AG04449 (cell line): ENCODE results near the gene ABL2.

Source experiments
- CTCF ChIA-PET: fragments of 350-600 bp; formaldehyde crosslinking; extraction: SDS; loops from one replicate; lab custom pipeline; 2021; ENCODE audit warnings: antibody characterized with exemption; lab: Yijun Ruan, JAX
- POLR2A ChIA-PET: fragments of 400-600, 350-600 bp; formaldehyde crosslinking; extraction: SDS; loops from one replicate; lab custom pipeline; 2020; ENCODE audit warnings: antibody characterized with exemption, inconsistent platforms; lab: Yijun Ruan, JAX
- DNase-seq: peaks from one replicate; pipeline ENCODE4 v3.0.0-alpha.2; 2010; ENCODE audit warnings: low read depth, low spot score
- H3K4me3 ChIP-seq: 2 replicates; pipeline ENCODE4 v1.5.1; 2011; ENCODE audit warnings: low read depth, mild to moderate bottlenecking, control low read depth, low read length
- CTCF ChIP-seq: IDR thresholded peaks from one replicate; pipeline ENCODE4 v1.5.1; 2011; ENCODE audit warnings: mild to moderate bottlenecking, moderate library complexity, low read length, control low read depth, inconsistent platforms; ENCODE audit not compliant: insufficient read depth; ENCODE audit errors: missing control alignments

Gene ABL2

GRCh38 chr1:179105393-179105792 lies 124.1 kb downstream of the ABL2 start:
- ChIA-PET POLR2A (no interaction called here), CTCF (interaction anchor here (0.7 to 5.3 kb wide), 9 partner anchors 8 to 565 kb away, joined by 3 to 32 read pairs (median 4); no protein-coding TSS in a partner anchor)
- peak; percentile 32 for TF ChIP-seq CTCF
- H3K4me3 ChIP-seq = no peak overlapping the region
- DNase-seq = no peak

- CTCF ChIA-PET = interaction anchor here (0.8 to 5.3 kb wide), 6 partner anchors 12 to 564 kb away, joined by 3 to 32 read pairs (median 5); no protein-coding TSS in a partner anchor
- no peak for TF ChIP-seq CTCF
- POLR2A ChIA-PET = no interaction called here
- no peak overlapping the region for H3K4me3 ChIP-seq
- no peak for DNase-seq
Observed at GRCh38 chr1:179104611-179105250, 124.7 kb downstream of the ABL2 start.

GRCh38 chr1:179103999-179104398 lies 125.5 kb downstream of the ABL2 start:
- POLR2A ChIA-PET = no interaction called here
- no peak for TF ChIP-seq CTCF
- CTCF ChIA-PET = interaction anchor here (5.3 kb wide), 1 partner anchor 16 kb away, joined by 32 read pairs; no protein-coding TSS in a partner anchor
- no peak overlapping the region for H3K4me3 ChIP-seq
- DNase-seq = no peak

GRCh38 chr1:179101566-179101965 lies 127.9 kb downstream of the ABL2 start:
- TF ChIP-seq CTCF = no peak
- no peak overlapping the region for H3K4me3 ChIP-seq
- no peak for DNase-seq
- CTCF ChIA-PET = interaction anchor here (1.2 to 1.9 kb wide), 3 partner anchors 19 to 192 kb away, joined by 3 to 8 read pairs (median 4); partner anchors contain the start of gene SOAT1
- POLR2A ChIA-PET = no interaction called here

- ChIA-PET POLR2A (no interaction called here), CTCF (interaction anchor here (1.8 kb wide), 1 partner anchor 21 kb away, joined by 4 read pairs; no protein-coding TSS in a partner anchor)
- DNase-seq = no peak
- H3K4me3 ChIP-seq = no peak overlapping the region
- no peak for TF ChIP-seq CTCF
Observed at GRCh38 chr1:179099891-179100290, 129.6 kb downstream of the ABL2 start.

- ChIA-PET POLR2A (no interaction called here), CTCF (no interaction called here)
- DNase-seq = no peak
- no peak for TF ChIP-seq CTCF
- no peak overlapping the region for H3K4me3 ChIP-seq
Observed at GRCh38 chr1:179095924-179096323, 133.6 kb downstream of the ABL2 start.
